Activated B cell treated with CpG ODN at 0.5 μM for 24 hours (primary cell): ENCODE data around the gene TAGLN3. TPM values are rescaled to one million over a fixed set of nuclear protein-coding genes. Genes with fewer than 3 reads are reported as not detected.
A peak's percentile ranks its signal among the peaks of the same experiment; 100 is the strongest.

Experiments used
- ATAC-seq: fragments of 200-7000 bp; cut with Tn5 transposase; one replicate; pipeline ENCODE4 v1.10.0; 2021; ENCODE audit warnings: low read depth, mild to moderate bottlenecking, moderate library complexity
- CTCF ChIA-PET: fragments of 350-600 bp; sonication (Branson Sonifier 250); formaldehyde crosslinking; loops from one replicate; lab custom pipeline; 2021; ENCODE audit warnings: antibody characterized with exemption; lab: Charles Lee
- POLR2A ChIA-PET: fragments of 350-600 bp; sonication (Branson Sonifier 250); formaldehyde crosslinking; loops from one replicate; lab custom pipeline; 2021; ENCODE audit warnings: antibody characterized with exemption; lab: Charles Lee
- DNase-seq: peaks from one replicate; pipeline ENCODE4 v3.0.0; 2022
- H3K27ac Mint-ChIP-seq: one replicate; pipeline ENCODE4 v1.8.0; 2020; ENCODE audit warnings: mixed read lengths
- H3K27me3 Mint-ChIP-seq: one replicate; pipeline ENCODE4 v1.8.0; 2021; ENCODE audit warnings: mixed read lengths
- H3K36me3 Mint-ChIP-seq: one replicate; pipeline ENCODE4 v1.8.0; 2021; ENCODE audit warnings: low read depth, mixed read lengths
- H3K4me1 Mint-ChIP-seq: one replicate; pipeline ENCODE4 v1.8.0; 2021; ENCODE audit warnings: mixed read lengths
- H3K4me3 Mint-ChIP-seq: one replicate; pipeline ENCODE4 v1.8.0; 2020; ENCODE audit warnings: mild to moderate bottlenecking, mixed read lengths
- H3K9me3 Mint-ChIP-seq: one replicate; pipeline ENCODE4 v1.8.0; 2020; ENCODE audit warnings: mixed read lengths
- intact Hi-C: fragments of 100-400 bp; cut with micrococcal nuclease; formaldehyde crosslinking; loops from one replicate; pipeline ENCODE4 v1.15.1; 2024
- total RNA-seq: library from RNA; stranded (reverse); gene quantifications from 2 replicates; pipeline ENCODE4 v1.2.3, GENCODE V29; 2022
- TF ChIP-seq, protein P1 (sequence below): fragments of 200-600 bp; IDR thresholded peaks from one replicate; pipeline ENCODE4 v1.8.0; 2022; ENCODE audit warnings: antibody characterized with exemption, mild to moderate bottlenecking

Gene TAGLN3
- total RNA-seq, 1 donor from 2014 or later: not detected

DNA sequence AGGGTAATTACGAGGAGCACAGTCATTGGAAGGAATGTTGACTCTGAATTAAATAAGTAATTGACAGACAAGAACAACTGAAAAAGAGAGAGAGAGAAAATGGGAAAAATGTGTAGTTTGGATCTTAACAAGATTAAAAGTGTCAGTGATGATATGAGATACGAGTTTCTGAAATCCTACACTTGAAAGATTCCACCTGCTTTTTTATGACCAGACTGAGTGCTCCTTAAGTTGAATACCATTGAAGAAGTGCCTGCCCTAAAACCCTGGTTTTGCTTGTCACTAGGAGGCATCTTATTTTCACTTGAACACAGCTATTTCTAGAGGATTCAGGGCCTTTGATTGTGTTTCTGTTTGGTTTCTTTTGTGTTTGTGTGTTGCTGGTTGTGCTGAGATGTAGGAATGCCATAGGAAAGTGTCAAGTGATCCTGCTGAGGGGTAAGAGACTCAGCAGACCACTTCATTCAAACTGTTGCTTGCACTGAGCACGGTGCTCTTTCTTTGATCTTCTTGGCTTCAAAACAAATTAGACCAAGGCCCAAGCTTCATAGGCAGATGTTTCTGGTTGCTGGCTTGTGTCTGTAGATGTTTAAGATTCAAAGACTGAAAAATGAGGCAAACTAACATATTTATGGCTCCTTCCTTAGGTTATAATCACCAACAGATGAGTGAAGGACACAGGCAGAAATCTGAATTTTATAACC is 37.1 kb upstream of the TAGLN3 start:
- H3K27me3 Mint-ChIP-seq: peaks cover 3% of the 10 kb centered on the region
- no peaks in the 10 kb centered on the region for H3K36me3 Mint-ChIP-seq
- DNase-seq: no peak
- POLR2A ChIA-PET: no interaction called here
- CTCF ChIA-PET: interaction anchor here (1.7 to 3.2 kb wide), 2 partner anchors 246 to 293 kb away, joined by 5 to 10 read pairs; no protein-coding TSS in a partner anchor
- H3K4me3 Mint-ChIP-seq: no peak overlapping the region
- TF ChIP-seq, protein P1, sequence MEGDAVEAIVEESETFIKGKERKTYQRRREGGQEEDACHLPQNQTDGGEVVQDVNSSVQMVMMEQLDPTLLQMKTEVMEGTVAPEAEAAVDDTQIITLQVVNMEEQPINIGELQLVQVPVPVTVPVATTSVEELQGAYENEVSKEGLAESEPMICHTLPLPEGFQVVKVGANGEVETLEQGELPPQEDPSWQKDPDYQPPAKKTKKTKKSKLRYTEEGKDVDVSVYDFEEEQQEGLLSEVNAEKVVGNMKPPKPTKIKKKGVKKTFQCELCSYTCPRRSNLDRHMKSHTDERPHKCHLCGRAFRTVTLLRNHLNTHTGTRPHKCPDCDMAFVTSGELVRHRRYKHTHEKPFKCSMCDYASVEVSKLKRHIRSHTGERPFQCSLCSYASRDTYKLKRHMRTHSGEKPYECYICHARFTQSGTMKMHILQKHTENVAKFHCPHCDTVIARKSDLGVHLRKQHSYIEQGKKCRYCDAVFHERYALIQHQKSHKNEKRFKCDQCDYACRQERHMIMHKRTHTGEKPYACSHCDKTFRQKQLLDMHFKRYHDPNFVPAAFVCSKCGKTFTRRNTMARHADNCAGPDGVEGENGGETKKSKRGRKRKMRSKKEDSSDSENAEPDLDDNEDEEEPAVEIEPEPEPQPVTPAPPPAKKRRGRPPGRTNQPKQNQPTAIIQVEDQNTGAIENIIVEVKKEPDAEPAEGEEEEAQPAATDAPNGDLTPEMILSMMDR: no peak
- intact Hi-C loops: no loop called here
- no peaks in the 10 kb centered on the region for H3K9me3 Mint-ChIP-seq
- H3K4me1 Mint-ChIP-seq: no peaks in the 10 kb centered on the region
- H3K27ac Mint-ChIP-seq: no peak overlapping the region
- no peak for ATAC-seq

DNA sequence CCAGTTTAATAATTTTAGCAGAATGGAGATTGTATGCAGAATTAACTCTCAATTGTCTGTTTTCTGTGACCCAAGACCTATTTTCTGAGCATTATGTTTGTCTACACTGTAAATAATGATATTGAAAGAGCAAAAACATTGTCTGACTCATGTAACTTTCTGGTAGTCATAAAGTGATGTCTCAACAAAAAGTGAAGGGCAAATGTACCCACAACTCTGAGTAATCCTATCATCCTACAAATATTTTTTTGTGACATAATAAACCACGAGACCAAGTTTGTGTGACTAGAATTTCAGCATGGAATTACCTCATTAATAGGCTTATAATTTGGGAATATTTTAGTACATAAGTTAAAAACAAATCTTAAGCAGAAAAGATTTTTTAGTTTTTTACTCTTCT is 35.3 kb upstream of the TAGLN3 start:
- no peak overlapping the region for H3K27ac Mint-ChIP-seq
- H3K9me3 Mint-ChIP-seq: no peaks in the 10 kb centered on the region
- ChIA-PET POLR2A (no interaction called here), CTCF (interaction anchor here (3.2 kb wide), 1 partner anchor 247 kb away, joined by 10 read pairs; no protein-coding TSS in a partner anchor)
- ATAC-seq: no peak
- no peak overlapping the region for H3K4me3 Mint-ChIP-seq
- H3K27me3 Mint-ChIP-seq: no peaks in the 10 kb centered on the region
- TF ChIP-seq, protein P1: no peak
- DNase-seq: no peak
- intact Hi-C loops: no loop called here
- H3K4me1 Mint-ChIP-seq: peaks cover 5% of the 10 kb centered on the region
- H3K36me3 Mint-ChIP-seq: no peaks in the 10 kb centered on the region

DNA sequence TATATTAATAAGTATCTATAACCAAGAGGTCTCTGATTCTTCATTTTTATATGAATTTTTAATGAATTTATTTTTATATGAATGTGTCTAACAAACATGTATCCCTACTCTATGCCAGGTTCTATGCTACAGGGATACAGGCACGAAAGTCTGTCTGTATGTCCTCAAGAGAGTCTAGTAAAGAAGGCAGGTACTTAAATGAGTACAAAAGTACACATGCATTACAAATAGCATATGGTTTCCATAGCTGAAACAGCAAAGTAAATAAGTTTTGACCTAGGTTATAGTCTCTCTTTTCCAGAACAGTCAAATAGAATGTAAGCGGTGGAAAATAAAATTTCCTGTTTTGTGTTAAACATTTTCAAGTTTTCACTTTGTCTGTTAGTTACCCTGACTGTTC is 33.2 kb upstream of the TAGLN3 start:
- ChIA-PET POLR2A (no interaction called here), CTCF (interaction anchor here (0.9 to 8.0 kb wide), 5 partner anchors 11 to 387 kb away, joined by 3 to 263 read pairs (median 3); partner anchors contain the start of gene PHLDB2)
- peaks cover 5% of the 10 kb centered on the region for H3K4me1 Mint-ChIP-seq
- no peak overlapping the region for H3K4me3 Mint-ChIP-seq
- H3K27me3 Mint-ChIP-seq: no peaks in the 10 kb centered on the region
- DNase-seq: no peak
- intact Hi-C loops: no loop called here
- TF ChIP-seq, protein P1: no peak
- ATAC-seq: no peak
- no peak overlapping the region for H3K27ac Mint-ChIP-seq
- no peaks in the 10 kb centered on the region for H3K36me3 Mint-ChIP-seq
- no peaks in the 10 kb centered on the region for H3K9me3 Mint-ChIP-seq

DNA sequence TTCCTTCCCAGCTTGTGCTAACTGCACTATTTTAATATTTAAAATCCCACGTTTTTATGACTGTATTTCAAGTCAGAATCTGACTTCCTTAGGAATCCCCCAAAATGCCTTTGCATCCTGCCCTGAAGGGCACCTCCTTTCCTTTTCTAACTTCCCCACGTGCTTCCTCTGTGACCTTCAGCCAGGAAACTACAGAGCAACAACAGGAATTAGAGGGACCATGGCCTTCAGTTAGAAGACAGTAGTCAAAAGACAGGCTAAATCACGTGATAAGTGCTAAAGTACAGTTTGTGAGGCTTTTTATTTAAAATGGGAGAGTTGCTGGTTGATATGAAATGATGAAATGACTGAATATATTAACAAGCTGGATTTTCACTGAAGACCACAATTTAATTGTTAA is 31.7 kb upstream of the TAGLN3 start:
- CTCF ChIA-PET: interaction anchor here (0.8 to 8.0 kb wide), 16 partner anchors 11 to 389 kb away, joined by 3 to 263 read pairs (median 6); partner anchors contain the start of genes ABHD10 and PHLDB2
- Mint-ChIP-seq H3K9me3 (no peaks in the 10 kb centered on the region), H3K4me3 (no peak overlapping the region), H3K27me3 (no peaks in the 10 kb centered on the region), H3K4me1 (peaks cover 5% of the 10 kb centered on the region), H3K36me3 (no peaks in the 10 kb centered on the region), H3K27ac (no peak overlapping the region)
- ATAC-seq (no peak), DNase-seq (no peak)
- intact Hi-C loops: loop anchor here (1.0 to 2.0 kb wide), 5 partner anchors 46 to 389 kb away; no protein-coding TSS in a partner anchor
- POLR2A ChIA-PET: interaction anchor here (0.7 to 1.4 kb wide), 2 partner anchors 12 to 22 kb away, joined by 4 to 9 read pairs; partner anchors contain the start of gene ABHD10
- TF ChIP-seq, protein P1: no peak

DNA sequence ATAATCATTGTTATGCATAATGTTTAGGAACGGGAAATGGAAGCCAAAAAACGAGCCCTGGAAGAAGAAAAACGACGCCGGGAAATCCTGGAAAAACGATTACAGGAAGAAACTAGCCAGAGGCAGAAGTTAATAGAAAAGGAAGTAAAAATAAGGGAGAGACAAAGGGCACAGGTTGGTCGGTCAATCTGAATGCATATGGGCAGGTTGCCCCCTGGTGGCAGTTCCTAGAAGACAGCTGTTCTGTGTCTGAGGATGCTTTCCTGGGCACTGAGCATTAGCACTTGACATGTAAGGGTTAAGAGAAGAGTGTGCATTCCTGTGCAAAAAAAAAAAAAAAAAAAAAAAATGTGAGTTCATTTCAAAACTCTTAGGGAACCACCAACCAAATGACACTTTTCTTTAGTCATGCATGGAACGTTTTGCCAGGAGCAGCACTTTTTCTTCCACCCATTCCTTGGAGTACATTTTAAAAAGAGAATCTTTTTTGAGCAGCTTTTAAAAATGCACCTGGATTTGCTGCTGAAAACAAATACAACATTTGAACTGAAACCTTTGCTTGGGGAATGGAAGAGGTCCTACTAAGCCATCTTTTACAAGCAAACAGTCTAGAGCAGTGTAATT is 31.0 kb upstream of the TAGLN3 start:
- intact Hi-C loops: loop anchor here (1.0 to 2.0 kb wide), 5 partner anchors 46 to 389 kb away; no protein-coding TSS in a partner anchor
- no peaks in the 10 kb centered on the region for H3K9me3 Mint-ChIP-seq
- H3K36me3 Mint-ChIP-seq: no peaks in the 10 kb centered on the region
- H3K27me3 Mint-ChIP-seq: no peaks in the 10 kb centered on the region
- ChIA-PET CTCF (interaction anchor here (0.8 to 8.0 kb wide), 19 partner anchors 11 to 389 kb away, joined by 3 to 263 read pairs (median 5); partner anchors contain the start of genes ABHD10 and PHLDB2), POLR2A (interaction anchor here (0.7 to 1.4 kb wide), 2 partner anchors 11 to 22 kb away, joined by 4 to 9 read pairs; partner anchors contain the start of gene ABHD10)
- DNase-seq (peak; percentile 39), ATAC-seq (peak; percentile 90)
- H3K27ac Mint-ChIP-seq: no peak overlapping the region
- H3K4me3 Mint-ChIP-seq: peak overlapping the region; percentile 4
- TF ChIP-seq, protein P1: peak; percentile 97
- peaks cover 5% of the 10 kb centered on the region for H3K4me1 Mint-ChIP-seq
